GM19351 (cell line): ENCODE measurements around the gene DCLK1.

Experiments
- ATAC-seq: cut with Tn5 transposase; IDR thresholded peaks from one replicate; pipeline ENCODE4 v1.9.1; 2021; ENCODE audit warnings: mild to moderate bottlenecking, moderate library complexity; ENCODE audit not compliant: unreplicated experiment

The DCLK1 gene

DNA sequence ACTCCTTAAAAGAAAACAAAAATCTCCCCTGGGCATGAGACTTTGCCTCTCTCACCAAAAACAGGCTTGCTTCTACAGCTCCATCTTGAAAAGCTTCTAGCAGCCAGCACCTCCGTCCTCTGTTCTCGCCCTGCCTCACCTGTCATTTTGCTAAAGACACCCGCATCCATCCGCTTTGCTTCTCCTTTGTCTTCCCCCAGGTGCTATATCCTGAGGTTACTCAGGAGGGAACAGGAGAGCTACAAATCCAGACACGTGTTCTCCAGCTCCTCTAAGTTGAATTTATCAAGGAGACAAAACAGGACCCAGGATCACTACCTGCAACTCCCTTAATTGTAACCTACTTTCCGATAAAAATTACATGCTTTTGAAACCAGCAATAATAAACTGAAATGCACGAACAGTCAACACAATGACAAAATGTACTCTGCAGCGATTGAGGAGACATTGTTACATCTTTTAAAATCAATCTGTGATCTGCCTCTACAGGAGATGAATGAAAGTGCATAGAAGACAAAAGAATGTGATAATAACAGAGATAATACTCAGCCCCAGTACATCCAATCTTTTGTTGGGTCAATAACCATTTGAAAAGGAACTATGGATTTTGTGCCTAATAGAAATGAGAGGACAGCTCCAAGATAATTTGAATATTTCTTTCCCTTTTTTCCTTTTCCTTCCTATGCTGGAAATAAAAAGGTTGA, 221.2 kb downstream of the DCLK1 start:
- ATAC-seq, result no peak

DNA sequence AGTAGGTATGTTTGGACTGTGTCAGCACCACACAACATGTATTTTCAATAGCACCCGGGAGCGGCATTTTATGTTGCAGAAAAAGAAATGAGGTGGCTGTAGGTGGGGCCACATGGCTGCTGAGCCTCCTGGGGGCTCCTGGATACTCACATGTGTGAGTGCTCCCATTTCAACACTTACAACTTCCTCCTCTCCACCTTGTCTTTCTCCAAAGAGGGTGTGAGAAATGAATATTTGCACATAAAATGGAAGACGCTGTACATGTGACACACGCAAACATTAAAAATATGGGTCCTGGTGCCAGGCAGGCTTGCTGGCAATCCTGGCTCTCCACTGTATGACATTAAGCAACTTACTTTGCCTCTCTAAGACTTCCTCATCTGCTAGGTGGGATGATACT, 222.1 kb downstream of the DCLK1 start:
- ATAC-seq, result no peak

DNA sequence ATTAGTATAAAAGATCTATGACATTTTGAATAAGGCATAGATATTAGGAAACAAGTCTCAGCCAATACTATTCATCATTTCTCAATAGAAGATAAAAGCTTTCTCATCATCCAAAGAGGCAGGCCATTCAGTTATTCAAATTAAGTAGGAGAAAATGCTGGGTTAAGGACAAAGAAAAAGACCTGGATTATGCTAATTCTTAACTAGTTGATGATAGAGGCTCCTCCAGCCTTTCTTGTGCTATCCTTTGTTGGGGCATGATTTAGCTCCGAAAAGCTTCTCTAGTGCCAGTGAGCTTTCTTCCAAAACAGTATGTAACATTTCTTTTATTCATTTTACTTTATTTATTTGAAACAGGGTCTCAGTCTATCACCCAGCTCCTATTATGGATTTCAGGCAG, 223.0 kb downstream of the DCLK1 start:
- no peak for ATAC-seq

DNA sequence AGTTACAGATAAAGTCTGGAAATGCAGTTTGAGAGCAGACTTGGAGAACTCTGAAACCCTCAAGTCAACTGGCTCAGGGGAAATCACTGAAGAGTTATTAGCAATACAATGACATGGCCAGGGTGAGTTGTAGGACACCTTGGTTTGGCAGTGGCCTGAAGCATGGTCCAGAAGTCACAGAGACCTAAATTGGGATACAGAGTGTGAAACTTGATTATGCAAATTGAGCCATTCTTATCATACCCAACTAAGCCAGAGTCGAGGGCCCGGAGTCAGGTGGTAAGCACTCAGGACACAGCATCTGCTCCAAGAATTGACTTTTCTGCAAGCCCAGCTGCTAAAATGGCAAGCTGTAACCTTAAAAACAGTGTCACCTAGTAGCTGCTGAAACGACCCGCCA, 224.5 kb downstream of the DCLK1 start:
- no peak for ATAC-seq

DNA sequence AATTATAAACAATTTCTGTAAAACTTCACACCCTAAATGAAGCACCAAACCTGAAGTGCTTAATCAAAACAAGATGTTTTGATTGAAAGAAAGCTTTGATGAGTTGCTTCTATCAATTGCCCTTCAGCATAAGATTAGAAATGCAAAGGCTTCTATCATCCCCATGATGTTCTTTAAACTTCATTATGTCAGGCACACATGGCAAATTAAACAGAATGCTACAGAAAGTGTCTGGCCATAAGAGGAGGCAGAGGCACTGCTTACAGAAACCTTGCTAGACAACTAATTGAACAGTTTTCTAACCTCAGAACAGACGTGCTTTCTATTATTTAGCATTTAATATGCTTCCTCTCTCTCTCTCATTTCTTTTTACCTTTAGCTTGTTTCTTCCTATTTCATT, 228.1 kb downstream of the DCLK1 start:
- no peak for ATAC-seq

DNA sequence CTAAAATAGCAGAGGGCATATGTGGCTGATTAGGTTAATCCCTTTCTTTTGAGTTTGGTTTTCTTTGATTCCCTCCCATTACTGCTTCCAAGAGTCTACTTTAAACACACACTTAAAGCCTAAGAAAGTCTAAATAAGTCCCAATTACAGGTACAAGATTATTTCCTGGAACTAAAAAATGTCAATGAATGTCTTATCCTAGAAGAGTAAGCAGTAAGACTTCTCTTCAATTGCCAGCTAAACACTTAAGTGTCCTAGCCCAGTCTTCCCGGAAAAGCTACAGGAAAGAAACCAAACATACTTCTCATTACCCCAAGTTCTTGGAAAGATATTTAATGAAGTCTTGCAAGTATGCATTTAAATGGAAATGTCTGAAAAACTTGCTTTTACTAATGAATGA, 233.1 kb downstream of the DCLK1 start:
- no peak for ATAC-seq

DNA sequence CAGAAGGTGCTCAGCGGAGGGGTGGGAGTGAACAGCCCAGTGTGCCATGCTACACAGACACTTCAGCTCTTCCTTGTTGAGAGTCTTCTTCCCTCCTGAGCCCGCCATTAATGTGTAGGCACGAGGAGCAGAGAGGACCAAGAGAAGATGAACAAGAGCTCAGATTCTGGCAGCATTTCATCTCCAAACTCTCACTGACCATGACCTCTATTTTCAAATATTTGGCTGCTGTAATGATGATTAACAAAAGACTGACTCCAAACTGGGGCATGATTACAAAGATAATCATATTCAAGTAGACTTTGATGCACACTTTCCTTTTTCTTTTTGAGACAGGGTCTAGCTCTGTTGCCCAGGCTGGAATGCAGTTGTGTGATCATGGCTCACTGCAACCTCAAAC, 236.5 kb downstream of the DCLK1 start:
- ATAC-seq, result no peak

DNA sequence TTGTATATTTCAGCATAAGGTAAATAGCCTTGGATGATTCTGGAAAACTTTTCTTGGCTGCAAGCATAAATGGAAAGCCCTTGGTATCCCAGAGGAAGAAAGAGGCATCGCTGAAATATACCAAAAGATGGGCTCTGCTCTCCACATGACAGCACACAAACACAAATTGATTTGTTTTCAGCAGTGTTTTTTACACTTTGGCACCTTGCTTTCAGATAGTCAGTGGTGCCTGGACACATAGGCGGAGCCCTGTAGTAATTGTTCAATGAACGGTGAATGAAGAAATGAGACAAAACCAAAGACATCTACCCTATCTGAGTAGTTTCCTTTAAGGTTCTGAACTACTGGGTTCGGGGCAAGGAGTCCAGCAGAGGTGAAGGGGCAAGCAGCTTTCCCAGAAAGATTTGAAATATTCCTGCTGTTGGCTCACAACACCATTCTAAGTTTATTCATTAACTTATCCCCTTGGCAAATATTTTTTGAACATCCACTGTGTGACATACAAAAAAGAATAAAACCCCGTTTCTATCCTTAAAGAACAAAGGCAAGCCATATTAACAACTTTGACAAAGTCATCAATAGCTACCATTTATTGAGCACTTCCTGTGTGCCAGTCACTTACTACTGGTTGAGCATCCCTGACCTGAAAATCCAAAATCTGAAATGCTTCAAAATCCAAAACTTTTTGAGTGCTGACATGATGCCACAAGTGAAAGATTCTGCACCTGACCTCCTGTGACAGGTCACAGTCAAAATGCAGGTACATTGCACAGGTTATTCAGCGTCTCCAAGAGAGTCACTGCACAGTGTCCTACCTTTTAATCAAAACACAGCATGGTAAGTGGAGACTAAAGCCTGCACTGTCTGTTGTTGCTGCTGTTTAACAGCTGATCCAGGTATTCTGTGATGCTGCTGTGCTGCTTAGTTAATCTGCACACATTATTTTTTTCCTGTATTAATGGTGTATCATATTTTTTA, 238.1 kb downstream of the DCLK1 start:
- ATAC-seq, result no peak

DNA sequence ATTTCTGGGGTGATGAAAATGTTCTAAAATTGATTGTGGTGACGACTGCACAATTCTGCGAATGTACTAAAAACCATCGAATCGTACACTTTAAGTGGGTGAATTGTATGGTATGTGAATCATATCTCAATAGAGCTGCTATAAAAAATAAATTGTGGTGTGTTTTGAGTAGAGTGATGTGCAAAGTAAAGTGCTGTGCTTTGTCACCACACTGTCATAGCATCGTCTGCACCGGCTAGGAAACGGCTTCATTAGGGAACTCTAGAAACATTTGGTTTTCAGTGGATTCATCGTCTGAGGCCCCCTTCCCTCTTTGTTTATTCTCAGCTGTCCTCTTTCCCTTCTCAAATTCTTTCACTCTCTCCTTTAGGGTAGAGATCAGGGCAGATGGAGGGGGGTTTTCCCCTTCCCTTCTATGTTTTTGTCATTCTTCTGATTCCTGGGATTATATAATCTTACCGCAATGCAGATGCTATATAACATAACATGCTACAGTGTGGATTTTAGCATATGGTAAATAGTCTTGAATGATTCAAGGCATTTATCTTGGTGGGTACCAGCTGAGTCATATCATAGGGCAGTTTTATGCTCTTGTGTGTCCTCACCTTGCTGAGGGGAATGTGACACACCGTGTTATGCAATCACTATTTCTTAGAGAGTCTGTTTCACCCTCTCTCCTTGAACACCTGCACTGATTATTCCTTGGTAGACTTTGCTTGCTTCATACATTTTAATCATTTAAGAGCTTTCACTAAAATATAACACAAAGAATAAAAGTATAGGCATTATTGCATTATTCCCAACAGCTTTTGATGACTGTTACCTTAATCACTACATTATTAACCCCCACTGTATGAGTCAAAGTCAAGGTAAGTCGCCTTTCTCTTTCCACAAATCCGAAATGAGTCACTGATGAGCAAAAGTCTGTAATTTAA, 239.4 kb downstream of the DCLK1 start:
- no peak for ATAC-seq

DNA sequence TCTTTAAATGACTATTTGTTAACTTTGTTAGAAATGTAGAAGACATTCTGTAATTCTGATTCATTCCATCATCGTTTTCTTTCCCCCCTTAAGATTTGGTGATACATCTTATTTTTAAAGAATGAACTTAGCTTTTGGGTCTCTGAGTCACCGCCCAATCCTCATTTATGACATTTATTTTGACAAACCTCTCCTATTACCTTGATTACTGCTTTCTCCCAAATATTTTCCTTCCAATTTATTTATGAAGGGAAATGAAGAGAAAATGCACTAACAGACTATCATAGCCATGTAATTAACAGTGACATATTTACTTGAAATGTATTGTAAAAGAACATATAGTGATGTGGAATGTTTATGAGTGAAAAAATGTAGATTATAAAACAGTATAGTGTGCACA, 241.6 kb downstream of the DCLK1 start:
- no peak for ATAC-seq

DNA sequence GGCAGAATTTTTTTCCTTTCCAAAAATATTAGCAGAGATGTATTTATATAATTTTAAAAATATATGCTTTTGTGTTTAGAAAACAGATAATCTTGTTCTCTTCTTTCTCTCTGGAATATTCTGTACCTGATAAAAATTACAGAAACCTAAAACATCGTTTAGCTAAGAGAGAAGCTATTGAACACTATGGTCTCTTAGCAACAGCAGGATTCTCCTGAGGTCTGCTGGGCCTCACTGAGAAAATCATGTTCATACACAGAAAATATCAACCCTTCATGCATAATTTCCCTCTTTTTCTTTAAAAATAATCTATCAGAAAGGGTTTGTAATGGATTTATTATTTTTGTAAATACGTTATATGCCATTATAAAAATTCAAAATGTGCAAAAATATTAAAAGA, 242.2 kb downstream of the DCLK1 start:
- ATAC-seq, result no peak

DNA sequence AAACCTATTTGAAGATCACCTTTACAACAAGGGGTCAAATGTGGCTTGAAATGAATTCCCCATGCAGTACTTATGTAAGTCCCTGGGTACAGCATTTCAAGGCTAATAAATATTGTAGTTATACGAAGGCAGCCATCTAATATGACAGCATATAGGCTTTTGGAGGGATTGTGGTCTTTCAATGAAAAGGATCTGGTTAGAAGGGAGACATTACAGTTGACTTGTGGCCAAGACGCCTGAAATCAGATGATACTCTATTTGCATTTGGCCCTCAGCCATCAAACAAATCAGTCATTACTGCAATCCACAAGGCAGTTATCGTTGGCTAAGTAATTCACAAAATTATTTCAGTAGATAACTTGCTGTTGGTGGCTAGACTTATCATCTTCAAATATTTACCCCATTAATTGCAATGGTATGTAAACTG, 242.7 kb downstream of the DCLK1 start:
- ATAC-seq, result no peak

DNA sequence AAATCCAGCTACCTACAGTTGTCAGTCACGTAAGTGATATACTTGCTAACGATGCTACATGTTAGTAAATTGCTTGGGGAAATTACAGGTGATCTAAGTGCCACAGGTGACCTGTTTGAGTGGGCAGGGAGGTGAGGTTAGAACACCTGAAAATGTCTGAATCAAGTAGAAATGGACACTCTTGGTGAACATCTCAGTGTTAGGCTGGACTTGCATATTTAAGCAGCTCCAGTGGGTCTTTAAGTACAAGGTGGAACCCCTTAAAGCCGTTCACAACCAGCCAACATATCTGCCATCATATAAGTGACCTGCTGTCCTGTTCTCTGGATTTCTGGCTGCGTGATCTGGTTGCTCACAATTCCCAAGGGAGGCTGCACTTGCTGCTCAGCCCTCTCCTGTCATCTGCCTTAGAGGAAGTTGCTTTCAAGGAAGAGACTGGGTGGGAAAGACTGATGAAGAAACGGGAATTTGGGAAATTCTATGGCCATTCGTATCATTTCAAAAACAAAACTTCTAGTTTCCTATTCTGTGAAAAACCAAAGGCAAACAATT, 244.0 kb downstream of the DCLK1 start:
- no peak for ATAC-seq

DNA sequence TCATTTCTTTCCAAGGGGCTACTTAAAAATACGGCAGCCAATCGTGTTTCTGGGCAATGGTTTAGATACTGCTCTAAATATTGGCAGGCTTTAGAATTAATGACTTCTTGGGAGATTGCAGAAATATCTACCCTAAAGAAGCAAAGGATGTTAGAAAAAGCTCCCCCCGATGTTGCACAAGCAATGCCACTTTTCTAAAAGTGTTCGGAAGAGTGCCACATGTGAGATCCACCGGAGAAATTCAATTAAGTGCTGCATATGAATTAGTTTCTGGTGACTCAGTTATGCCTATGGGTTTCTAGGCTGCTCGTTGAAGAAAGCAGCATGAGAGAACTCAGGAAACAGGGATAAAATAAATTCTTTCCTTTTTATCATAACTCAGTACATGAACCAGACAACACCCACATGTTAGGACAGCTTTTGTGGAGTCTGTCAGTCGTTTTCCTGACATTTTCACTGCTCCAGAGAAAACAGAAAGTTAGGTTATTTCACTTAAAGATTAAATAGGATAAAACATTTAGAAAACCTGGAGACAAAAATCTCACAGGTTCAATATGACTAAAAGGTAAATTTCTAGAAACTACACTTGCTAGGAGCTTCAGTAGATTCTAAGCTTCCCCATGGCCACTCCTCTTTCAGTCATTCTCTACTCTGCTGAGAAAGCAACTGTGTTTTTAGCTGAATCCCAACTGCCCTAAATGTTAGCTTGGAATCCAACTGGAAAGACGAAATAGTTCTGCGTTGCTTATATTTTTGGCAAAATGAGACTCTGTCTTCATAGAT, 244.7 kb downstream of the DCLK1 start:
- ATAC-seq, result no peak

DNA sequence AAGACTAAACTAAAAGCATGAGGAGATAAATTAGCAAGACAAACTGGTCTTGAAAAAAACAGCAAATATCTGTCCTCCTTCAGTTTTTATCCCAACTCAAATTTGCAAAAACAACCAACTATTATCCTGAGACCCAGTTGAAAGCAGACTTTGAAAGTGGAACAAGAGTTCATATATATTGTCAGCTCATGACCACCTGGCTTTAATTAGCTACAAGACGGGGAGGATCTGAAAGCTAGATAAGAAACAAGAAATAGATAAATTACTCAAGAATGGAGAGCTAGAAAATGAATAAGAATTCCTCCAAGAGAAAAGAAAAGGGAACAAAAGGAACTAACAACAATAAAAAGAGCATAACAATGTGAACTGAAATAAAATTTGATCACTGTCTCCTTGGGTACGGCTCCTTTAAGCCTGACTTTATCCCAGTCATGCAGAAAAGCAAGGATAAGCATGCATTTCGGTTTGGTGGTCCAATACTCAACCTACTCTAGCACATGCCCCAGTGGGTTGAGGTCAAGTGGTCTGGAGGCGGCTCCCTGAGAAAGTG, 246.9 kb downstream of the DCLK1 start:
- ATAC-seq, result no peak

DNA sequence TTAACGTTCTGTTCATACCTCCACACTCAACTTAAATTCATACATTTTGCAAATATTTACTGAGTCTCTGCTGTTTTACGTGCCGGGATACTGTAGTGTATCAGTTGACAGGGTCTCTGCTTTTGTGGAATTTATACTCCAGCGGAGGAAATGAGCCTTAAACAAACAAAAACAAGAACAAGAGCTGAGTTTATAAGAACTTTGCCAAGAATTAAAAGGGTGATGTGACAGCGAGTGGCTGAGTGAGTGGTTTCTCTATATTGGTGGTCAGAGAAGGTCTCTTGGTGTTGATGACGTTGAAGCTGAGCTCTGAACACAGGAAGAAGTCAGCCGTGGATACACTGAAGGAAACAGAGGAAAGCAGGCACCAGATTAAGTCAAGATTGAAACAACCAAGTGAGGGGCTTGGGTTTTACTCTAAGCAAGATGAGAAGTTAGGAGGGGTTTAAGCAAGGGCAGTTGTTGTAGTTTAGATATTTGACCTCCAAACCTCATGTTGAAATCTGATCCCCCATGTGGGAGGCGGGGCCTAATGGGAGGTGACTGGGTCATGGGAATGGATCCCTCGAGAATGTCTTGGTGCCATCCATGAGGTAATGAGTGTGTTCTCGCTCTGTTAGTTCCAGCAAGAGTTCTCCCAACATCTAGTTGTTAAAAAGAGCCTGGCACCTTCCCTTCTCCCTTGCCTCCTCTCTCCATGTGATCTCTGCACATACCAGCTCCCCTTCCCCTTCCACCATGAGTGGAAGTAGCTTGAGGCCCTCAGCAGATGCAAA, 248.3 kb downstream of the DCLK1 start:
- ATAC-seq, result no peak

DNA sequence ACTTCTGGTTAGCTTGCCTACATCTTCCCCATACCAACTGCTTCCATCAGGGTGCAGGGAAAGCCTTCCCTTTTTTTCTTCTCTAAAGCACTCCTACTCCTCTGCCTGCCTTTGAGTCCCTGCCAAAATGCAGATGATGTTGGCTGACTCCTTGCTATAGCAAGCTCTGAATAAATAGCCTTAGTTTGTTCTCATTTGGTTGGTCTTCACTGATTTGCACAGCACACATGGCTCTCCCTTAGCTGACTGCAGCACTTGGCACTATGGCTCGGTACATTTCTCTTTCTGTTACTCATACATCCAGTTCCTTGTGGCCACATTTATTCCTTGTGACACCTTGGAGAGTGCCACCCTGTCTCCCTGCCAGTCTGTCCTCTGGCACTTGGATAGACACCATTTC, 249.8 kb downstream of the DCLK1 start:
- no peak for ATAC-seq

DNA sequence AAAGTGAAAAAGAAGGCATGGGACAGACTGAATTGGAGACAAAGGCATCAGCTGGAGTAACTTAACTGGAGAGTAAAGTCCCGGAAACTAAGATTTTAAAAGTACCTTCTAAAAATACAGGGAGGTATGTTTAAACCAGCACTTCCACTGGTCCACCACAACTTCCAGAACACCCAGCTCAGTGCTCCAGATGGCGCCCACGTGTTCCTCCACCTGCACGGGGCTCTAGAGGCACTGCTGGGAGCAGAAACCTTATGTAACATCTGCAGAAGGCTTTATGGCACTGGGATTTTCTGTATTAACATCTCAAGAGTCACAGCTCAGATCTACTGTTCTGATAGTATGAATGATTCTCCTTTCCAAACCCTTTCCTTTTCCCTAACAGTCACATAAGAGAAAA, 252.1 kb downstream of the DCLK1 start:
- no peak for ATAC-seq

DNA sequence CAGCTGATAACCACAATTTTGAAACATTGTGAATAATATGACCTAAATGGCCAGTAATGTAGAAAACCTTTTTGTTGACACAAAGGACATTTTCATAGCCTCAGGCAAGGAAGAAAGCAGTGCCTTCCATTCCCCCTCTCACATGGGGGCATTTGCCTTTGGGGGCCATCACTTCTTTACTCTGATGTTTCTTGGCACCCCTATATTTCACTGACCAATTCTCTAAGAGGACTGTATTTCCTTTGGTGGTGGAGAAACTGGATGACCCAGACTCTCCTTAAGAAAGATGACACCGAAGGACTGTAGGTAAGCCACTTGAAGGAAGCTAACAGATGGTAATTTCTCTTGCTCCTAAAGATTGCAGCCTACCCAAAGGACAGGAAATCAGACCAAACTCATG, 254.6 kb downstream of the DCLK1 start:
- no peak for ATAC-seq
